Progenitor cell of endocrine pancreas (in vitro differentiated cells): ENCODE results near the gene NOX3. TPM values are rescaled to one million over a fixed set of nuclear protein-coding genes. Genes with fewer than 3 reads are reported as not detected.
"Not testable (repeated sequence)": the region's sequence is repeated elsewhere in the genome, so short reads cannot be mapped to it uniquely, and the experiment has no call there.

Source experiments
- DNase-seq: peaks from one replicate; pipeline ENCODE4 v3.0.0; 2021; ENCODE audit warnings: low spot score; ENCODE audit not compliant: unreplicated experiment
- H3K27ac Mint-ChIP-seq: 2 replicates; pipeline ENCODE4 v1.8.0; 2021; ENCODE audit warnings: mild to moderate bottlenecking, moderate library complexity, mixed read lengths
- H3K27me3 Mint-ChIP-seq: 2 replicates; pipeline ENCODE4 v1.8.0; 2021; ENCODE audit warnings: mixed read lengths
- H3K36me3 Mint-ChIP-seq: 2 replicates; pipeline ENCODE4 v1.8.0; 2022; ENCODE audit warnings: mixed read lengths; ENCODE audit not compliant: insufficient read depth
- H3K4me1 Mint-ChIP-seq: 2 replicates; pipeline ENCODE4 v1.8.0; 2021; ENCODE audit warnings: low read depth, mixed read lengths
- H3K4me3 Mint-ChIP-seq: 2 replicates; pipeline ENCODE4 v1.8.0; 2021; ENCODE audit warnings: low read depth, mild to moderate bottlenecking, moderate library complexity, mixed read lengths
- H3K9me3 Mint-ChIP-seq: 2 replicates; pipeline ENCODE4 v1.8.0; 2021; ENCODE audit warnings: low read depth, mixed read lengths
- CTCF ChIP-seq: fragments of 200-600 bp; sonication (generic); IDR thresholded peaks from one replicate; pipeline ENCODE4 v1.5.0; 2021; ENCODE audit warnings: antibody characterized with exemption, mild to moderate bottlenecking; ENCODE audit not compliant: unreplicated experiment
- total RNA-seq: library from RNA; stranded (reverse); gene quantifications from 2 replicates; pipeline ENCODE4 v1.2.1, GENCODE V29; 2021

NOX3 gene
- total RNA-seq, 1 donor from 2014 or later = not detected

DNA sequence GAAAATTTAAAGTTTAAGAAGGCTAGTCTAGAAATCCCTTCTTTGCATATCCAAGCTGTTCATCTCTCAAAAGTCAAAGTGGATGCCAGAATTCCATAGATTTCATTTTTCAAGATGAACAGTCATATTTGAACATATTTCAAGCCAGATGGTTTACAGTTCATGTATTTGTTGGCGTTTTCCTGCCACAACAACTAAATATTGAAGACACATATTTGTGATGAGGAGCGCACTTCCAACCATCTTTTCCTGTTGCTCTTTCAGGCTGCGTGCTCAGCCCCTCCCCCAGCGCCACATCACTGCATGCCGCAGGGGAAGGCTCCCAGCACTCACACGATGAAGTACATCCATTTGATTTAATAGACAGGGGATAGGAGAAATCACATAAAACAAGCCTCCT, 5.9 kb upstream of the NOX3 start:
- DNase-seq = no peak
- no peak for TF ChIP-seq CTCF
- no peak overlapping the region for H3K4me3 Mint-ChIP-seq
- H3K4me1 Mint-ChIP-seq = no peaks in the 10 kb centered on the region
- H3K27ac Mint-ChIP-seq = no peak overlapping the region
- H3K9me3 Mint-ChIP-seq = peaks cover 13% of the 10 kb centered on the region
- H3K36me3 Mint-ChIP-seq = no peaks in the 10 kb centered on the region
- no peaks in the 10 kb centered on the region for H3K27me3 Mint-ChIP-seq

DNA sequence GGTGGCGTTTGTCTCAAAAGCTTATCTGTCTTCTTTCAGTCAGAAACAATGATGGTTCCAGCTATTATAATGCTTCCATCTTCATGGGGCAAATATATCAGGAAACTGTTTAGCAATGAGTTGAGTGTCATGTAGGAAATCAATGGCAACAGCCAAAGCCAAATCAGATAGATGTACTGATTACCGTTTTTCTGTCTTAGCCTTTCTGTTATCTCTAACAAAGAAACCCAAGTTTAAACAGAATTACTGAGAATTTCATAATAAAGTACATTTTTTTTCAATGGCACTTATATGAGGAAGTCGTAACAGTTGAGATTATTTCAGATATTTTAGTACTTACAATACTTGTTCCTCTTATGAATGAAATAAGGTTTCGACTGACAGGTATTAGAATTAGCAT, 1.2 kb downstream of the NOX3 start:
- Mint-ChIP-seq H3K27ac (no peak overlapping the region), H3K4me3 (no peak overlapping the region), H3K9me3 (no peaks in the 10 kb centered on the region), H3K36me3 (no peaks in the 10 kb centered on the region), H3K4me1 (peaks cover under 1% of the 10 kb centered on the region), H3K27me3 (peaks cover 2% of the 10 kb centered on the region)
- no peak for TF ChIP-seq CTCF
- DNase-seq = no peak

GRCh38 chr6:155454008-155454407, 1.6 kb downstream of the NOX3 start:
- Mint-ChIP-seq H3K27ac (no peak overlapping the region), H3K36me3 (no peaks in the 10 kb centered on the region), H3K4me1 (peaks cover 5% of the 10 kb centered on the region), H3K9me3 (no peaks in the 10 kb centered on the region), H3K4me3 (no peak overlapping the region), H3K27me3 (peaks cover 7% of the 10 kb centered on the region)
- DNase-seq = no peak
- no peak for TF ChIP-seq CTCF

DNA sequence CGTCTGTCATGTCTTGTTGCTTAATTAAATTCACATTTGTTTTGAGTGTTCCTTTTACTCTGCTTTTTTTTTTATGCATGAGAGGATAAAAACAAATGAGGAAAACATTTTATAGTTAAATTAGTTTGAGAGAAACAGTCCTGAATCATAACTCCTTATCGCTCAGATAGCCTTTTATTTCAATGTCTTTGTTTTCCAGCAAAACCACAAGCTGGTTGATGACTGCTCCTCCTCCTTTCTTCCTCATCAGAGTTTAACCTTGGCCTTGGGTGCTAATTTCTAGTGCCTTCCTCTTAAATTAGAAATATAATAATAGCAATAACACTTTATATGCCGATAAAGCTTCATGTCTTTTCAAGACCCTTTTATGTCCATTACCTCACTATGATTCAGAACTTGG, 3.1 kb downstream of the NOX3 start:
- Mint-ChIP-seq H3K36me3 (no peaks in the 10 kb centered on the region), H3K27me3 (peaks cover 7% of the 10 kb centered on the region), H3K27ac (no peak overlapping the region), H3K4me3 (no peak overlapping the region), H3K9me3 (no peaks in the 10 kb centered on the region), H3K4me1 (peaks cover 6% of the 10 kb centered on the region)
- no peak for DNase-seq
- TF ChIP-seq CTCF = no peak

DNA sequence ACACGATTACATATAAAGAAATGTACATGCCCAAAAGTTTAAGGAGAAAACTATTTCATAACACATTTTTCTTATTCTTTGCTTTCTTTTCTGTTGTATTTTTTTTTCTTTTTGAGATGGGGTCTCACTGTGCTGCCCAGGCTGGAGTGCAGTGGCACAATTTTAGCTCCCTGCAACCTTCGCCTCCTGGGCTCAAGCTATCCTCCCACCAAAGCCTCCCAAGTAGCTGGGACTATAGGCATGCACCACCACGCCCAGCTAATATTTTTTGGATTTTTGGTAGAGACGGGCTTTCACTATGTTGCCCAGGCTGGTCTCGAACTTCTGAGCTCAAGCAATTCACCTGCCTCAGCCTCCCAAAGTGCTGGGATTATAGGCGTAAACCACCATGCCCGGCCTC, 4.1 kb downstream of the NOX3 start:
- not testable (repeated sequence) for H3K9me3 Mint-ChIP-seq, H3K27me3 Mint-ChIP-seq, H3K4me1 Mint-ChIP-seq, DNase-seq, H3K27ac Mint-ChIP-seq, H3K4me3 Mint-ChIP-seq, H3K36me3 Mint-ChIP-seq

DNA sequence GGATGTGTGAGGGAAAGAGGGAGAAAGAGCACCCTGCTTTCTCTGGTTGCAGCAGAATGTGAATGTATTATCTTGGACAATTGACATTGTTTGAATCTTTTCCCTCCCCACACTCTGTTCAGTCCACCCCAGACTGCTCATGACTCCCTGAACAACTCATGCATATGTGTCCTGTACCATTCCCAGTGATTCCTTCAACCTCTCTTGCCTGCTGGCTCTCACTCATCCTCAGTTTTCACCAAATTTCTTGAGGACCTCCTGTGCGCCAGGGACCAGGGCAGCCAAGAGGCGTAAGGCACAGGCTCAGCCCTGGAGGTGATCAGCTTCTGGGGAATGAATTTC, 5.4 kb downstream of the NOX3 start:
- no peak for DNase-seq
- no peaks in the 10 kb centered on the region for H3K36me3 Mint-ChIP-seq
- no peak overlapping the region for H3K27ac Mint-ChIP-seq
- H3K9me3 Mint-ChIP-seq = no peaks in the 10 kb centered on the region
- peaks cover 7% of the 10 kb centered on the region for H3K27me3 Mint-ChIP-seq
- no peak for TF ChIP-seq CTCF
- H3K4me1 Mint-ChIP-seq = peaks cover 6% of the 10 kb centered on the region
- H3K4me3 Mint-ChIP-seq = no peak overlapping the region
